Inflammatory macrophage treated with lipopolysaccharide for 4 hours (primary cell): ENCODE results near the gene SLF2.
A peak's percentile ranks its signal among the peaks of the same experiment; 100 is the strongest.
"Not testable (repeated sequence)": the region's sequence is repeated elsewhere in the genome, so short reads cannot be mapped to it uniquely, and the experiment has no call there.

Source experiments
- DNase-seq: peaks from one replicate; pipeline ENCODE4 v3.0.0-alpha.2; 2020

The SLF2 gene

GRCh38 chr10:100878291-100878910, 34.4 kb upstream of the SLF2 start:
- DNase-seq: peak; percentile 56

GRCh38 chr10:100879741-100880360, 32.9 kb upstream of the SLF2 start:
- DNase-seq: no peak

- no peak for DNase-seq
These were observed 31.1 kb upstream of the SLF2 start for GRCh38 chr10:100881556-100882213.

- no peak for DNase-seq
These were observed 30.5 kb upstream of the SLF2 start for GRCh38 chr10:100882252-100882651.

- no peak for DNase-seq
These were observed 30.0 kb upstream of the SLF2 start for GRCh38 chr10:100882671-100883311.

GRCh38 chr10:100883312-100883821, 29.4 kb upstream of the SLF2 start:
- no peak for DNase-seq

- not testable (repeated sequence) for DNase-seq
These were observed 27.2 kb upstream of the SLF2 start for GRCh38 chr10:100885611-100886010.

- no peak for DNase-seq
These were observed 26.7 kb upstream of the SLF2 start for GRCh38 chr10:100886091-100886490.

- no peak for DNase-seq
These were observed 26.2 kb upstream of the SLF2 start for GRCh38 chr10:100886521-100886920.

GRCh38 chr10:100886963-100887362, 25.8 kb upstream of the SLF2 start:
- DNase-seq: no peak

- DNase-seq: no peak
These were observed 24.9 kb upstream of the SLF2 start for GRCh38 chr10:100887761-100888296.

GRCh38 chr10:100888957-100889356, 23.8 kb upstream of the SLF2 start:
- no peak for DNase-seq

- no peak for DNase-seq
These were observed 23.2 kb upstream of the SLF2 start for GRCh38 chr10:100889546-100889945.

GRCh38 chr10:100890141-100890672, 22.6 kb upstream of the SLF2 start:
- DNase-seq: no peak

GRCh38 chr10:100890673-100891317, 22.0 kb upstream of the SLF2 start:
- DNase-seq: no peak

GRCh38 chr10:100894033-100894432, 18.7 kb upstream of the SLF2 start:
- DNase-seq: no peak

- DNase-seq: peak; percentile 34
These were observed 18.0 kb upstream of the SLF2 start for GRCh38 chr10:100894589-100895294.

- DNase-seq: no peak
These were observed 17.4 kb upstream of the SLF2 start for GRCh38 chr10:100895346-100895745.

- DNase-seq: no peak
These were observed 16.9 kb upstream of the SLF2 start for GRCh38 chr10:100895896-100896295.

- DNase-seq: no peak
These were observed 15.8 kb upstream of the SLF2 start for GRCh38 chr10:100896876-100897461.

- no peak for DNase-seq
These were observed 14.8 kb upstream of the SLF2 start for GRCh38 chr10:100897976-100898375.
